T1000 (cell line): ENCODE measurements around the gene TARDBP.
"Not testable (repeated sequence)": the region's sequence is repeated elsewhere in the genome, so short reads cannot be mapped to it uniquely, and the experiment has no call there.

Source experiments
- DNase-seq: peaks from one replicate; lab custom pipeline; 2025; ENCODE audit warnings: mixed read lengths; lab: John Stamatoyannopoulos, UW

The TARDBP gene

GRCh38 chr1:11012260-11013159 is at the start of gene TARDBP:
Gene TARDBP, plus strand, starts transcription at chr1:11012654. Its CDS starts 1,074 bp downstream, at chr1:11013728.
- DNase-seq = peak; percentile 95

GRCh38 chr1:10965546-10966226 is 46.8 kb upstream of the TARDBP start:
- no peak for DNase-seq

DNA sequence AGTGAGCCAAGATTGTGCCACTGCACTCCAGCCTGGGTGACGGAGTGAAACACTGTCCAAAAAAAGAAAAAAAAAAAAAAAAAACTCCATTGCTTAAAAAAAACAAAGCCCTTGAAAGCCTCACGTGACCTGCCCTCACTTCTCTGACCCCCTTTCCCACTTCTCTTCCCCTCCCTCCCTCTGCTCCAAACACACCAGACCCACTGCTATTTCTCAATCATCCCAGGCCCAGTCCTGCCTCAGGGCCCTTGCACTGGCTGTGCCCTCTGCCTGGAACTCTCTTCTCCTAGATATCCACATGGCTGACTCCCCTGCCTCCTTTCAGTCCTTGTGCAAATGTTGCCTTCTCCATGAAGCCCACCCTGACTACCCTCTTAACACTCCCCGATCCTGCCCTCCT is 45.4 kb upstream of the TARDBP start:
- DNase-seq = no peak

GRCh38 chr1:10968411-10968826 is 44.0 kb upstream of the TARDBP start:
- no peak for DNase-seq

- DNase-seq = no peak
Observed at GRCh38 chr1:10969267-10969970, 43.0 kb upstream of the TARDBP start.

GRCh38 chr1:10969971-10970332 is 42.5 kb upstream of the TARDBP start:
- no peak for DNase-seq

DNA sequence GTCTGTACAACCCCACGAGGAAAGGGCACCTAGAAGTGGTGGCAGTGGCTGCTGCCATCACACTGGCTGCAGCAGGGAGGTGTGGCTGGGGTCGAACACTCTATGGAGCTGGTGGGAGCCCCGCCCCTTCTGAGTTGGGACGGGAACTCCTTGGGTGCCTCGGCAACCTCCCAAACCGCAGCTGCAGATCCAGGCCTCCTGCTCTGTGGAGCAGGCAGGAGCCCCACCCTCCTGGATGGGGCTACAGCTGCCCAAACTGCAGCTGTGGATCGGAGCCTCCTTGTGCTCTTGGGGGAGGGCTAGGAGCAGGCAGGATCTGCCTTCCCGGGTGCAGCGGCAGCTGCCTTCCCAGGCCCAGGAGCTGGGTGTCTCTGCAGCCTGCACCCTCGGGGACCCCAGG is 38.9 kb upstream of the TARDBP start:
- no peak for DNase-seq

- no peak for DNase-seq
Observed at GRCh38 chr1:10973956-10974881, 38.2 kb upstream of the TARDBP start.

DNA sequence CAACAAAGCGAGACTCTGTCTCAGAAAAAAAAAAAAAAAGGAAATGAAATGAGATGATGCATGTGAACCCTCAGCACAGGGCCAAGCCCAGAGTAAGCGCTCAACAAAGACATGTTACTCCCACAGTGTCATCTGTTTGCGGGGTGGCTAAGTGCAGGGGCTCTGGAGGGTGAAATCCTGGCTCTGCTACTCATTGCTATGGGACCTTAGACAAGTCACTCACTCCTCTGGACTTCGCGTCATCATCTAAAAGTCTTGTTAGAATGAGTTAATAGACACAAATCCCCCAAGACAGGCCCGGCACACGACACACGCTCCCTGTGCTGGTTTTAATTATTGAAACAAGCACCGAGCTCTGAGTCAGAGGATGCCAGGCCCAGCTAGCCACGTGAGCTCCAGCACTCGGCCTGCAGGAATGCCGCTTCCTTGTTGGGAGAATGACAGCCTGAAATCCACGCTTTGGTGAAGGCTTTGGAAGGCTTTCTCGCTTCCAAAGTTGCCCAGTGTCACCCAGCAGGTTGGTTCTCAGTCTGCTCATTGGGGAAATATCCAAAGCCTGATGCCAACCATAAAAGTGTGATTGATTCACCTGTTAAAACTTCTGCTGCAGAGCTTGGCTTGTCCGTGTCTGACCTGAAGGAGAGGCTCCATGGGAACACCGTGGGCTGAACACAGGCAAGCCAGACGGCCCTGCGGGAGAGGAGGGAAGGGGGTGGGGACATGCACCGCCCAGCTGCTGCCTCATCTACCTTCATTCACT is 36.7 kb upstream of the TARDBP start:
- peak; percentile 37 for DNase-seq

DNA sequence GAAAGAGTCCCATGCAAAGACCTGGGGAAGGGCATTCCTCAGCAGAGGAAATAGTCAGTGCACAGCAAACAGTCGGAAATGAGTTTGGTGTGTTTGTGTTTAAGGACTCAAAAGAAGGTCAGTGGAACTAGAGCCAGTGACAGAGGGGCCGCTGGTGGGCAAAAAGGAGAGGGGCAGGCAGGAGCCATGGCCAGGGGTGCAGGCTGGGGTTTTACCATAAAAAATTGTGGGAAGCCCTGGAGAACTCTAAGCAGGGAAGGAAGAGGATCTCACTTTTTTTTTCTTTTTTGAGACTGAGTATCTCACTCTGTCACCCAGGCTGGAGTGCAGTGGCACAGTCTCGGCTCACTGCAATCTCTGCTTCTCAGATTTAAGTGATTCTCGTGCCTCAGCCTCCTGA is 33.7 kb upstream of the TARDBP start:
- DNase-seq = no peak

DNA sequence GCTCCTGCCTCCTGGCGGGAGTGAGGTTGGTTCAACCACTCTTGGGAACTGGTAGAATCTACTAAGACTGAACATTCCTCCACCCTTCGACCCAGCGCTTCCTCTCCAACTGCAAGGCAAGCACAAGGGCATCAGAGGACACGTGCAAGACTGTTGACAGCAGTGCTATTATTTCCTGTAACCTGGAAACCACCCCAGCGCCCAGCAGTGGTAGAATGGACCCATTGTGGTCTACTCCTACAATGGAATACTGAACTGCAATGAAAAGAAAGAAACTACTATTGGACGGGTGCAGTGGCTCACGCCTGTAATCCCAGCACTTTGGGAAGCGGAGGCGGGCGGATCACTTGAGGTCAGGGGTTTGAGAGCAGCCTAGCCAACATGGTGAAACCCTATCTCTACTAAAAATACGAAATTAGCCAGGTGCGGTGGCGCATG is 33.0 kb upstream of the TARDBP start:
- no peak for DNase-seq

DNA sequence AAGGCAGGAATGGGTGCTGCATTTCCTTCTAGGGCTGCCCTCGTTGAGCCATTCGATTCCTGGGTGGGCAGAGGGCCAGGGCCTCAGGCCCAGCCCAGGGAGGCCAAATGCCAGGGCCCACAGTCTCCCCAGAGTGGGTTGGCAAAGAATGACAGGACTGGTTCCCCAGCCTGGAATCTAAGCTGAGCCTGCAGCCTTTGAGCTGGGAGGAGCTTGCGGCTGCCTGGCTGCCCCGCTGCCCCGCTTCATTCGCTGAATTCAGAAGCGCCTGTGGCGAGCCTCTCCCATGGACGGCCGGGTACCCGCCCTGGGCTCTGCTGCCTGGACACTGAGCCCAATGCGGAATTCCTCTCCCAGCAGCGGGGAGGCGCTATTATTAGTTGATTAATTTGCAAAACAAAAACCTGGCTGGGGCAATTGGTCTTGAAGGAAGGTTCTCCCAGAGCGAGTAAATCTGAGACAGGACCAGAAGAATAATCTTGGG is 32.3 kb upstream of the TARDBP start:
- DNase-seq = no peak

- no peak for DNase-seq
Observed at GRCh38 chr1:10980841-10981727, 31.4 kb upstream of the TARDBP start.

GRCh38 chr1:10986525-10986890 is 25.9 kb upstream of the TARDBP start:
- DNase-seq = no peak

GRCh38 chr1:10987840-10988417 is 24.5 kb upstream of the TARDBP start:
- DNase-seq = no peak

DNA sequence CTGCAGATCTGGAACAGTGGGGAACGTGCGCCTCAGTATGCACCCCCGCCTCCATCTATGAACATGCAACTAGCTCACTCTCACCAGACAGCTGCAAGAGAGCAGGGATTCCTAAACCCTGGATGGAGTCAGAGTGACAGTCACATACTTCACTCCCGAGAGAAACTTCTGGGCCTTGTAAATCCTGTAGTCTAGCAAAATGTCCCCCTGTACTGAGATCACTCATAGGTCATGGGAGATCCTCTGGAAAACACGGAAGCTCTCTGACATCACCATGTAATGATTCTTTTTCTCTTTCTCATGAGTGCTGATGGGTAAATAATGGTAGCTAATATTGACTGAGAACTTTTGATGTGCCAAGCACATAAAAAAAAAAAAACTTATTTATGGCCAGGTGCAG is 23.4 kb upstream of the TARDBP start:
- DNase-seq = no peak

- not testable (repeated sequence) for DNase-seq
Observed at GRCh38 chr1:10989920-10990516, 22.4 kb upstream of the TARDBP start.

DNA sequence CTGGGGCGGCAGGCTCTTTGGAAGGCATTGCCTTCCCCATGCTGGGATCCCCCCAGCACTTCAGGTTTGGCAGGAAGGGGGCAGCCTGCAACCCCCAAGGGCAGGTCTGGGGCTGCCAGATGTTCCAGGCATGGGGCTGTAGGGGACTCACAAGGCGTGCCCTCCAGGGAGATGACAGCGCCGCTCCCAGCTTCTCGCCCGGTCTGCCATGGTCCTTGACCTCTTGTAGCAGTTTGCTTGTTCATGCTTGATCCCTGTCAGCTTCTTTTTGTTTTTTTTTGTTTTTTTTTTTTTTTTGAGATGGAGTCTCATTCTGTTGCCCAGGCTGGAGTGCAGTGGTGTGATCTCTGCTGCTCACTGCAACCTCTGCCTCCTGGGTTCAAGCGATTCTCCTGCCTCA is 21.6 kb upstream of the TARDBP start:
- no peak for DNase-seq

DNA sequence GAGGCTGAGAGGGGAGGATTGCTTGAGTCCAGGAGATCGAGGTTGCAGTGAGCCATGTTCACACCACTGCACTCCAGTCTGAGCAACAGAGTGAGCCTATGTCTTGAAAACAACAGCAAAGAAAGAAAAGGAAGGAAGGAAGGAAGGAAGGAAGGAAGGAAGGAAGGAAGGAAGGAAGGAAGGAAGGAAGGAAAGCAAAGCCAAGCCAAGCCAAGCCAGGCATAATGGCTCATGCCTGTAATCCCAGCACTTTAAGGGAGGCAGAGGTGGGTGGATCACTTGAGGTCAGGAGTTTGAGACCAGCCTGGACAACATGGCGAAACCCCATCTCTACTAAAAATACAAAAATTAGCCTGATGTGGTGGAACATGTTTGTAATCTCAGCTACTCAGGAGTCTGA is 20.4 kb upstream of the TARDBP start:
- DNase-seq = not testable (repeated sequence)
